PFSK-1 (cell line): Measurements from ENCODE around the gene UBTD1.

ENCODE experiments used
- FOXP2 ChIP-seq: optimal IDR thresholded peaks from 2 replicates; pipeline ENCODE3; 2011; ENCODE audit warnings: borderline replicate concordance, control low read depth, inconsistent platforms; ENCODE audit not compliant: insufficient read depth; ENCODE audit errors: extremely low read length, extremely low read depth
- POLR2AphosphoS5 ChIP-seq: IDR thresholded peaks from 2 replicates; pipeline ENCODE4 v1.6.1; 2012; ENCODE audit warnings: low read depth, mild to moderate bottlenecking, control low read depth, low read length, moderate library complexity
- REST ChIP-seq, 2 experiments: IDR thresholded peaks; 2 replicates each; pipeline versions ENCODE4 v1.6.1 to v1.8.0; 2011 to 2012; ENCODE audit warnings: low read depth in 2 of 2, low read length in 2 of 2, control low read depth in 1 of 2, inconsistent platforms in 1 of 2, mild to moderate bottlenecking in 1 of 2, moderate library complexity in 1 of 2; ENCODE audit not compliant: insufficient read depth in 1 of 2
- SIN3A ChIP-seq: IDR thresholded peaks from 2 replicates; pipeline ENCODE4 v1.6.1; 2012; ENCODE audit warnings: mild to moderate bottlenecking, low read length, moderate library complexity, borderline replicate concordance; ENCODE audit not compliant: insufficient read depth
- TAF1 ChIP-seq: IDR thresholded peaks from 2 replicates; pipeline ENCODE4 v1.6.1; 2012; ENCODE audit warnings: low read length, control low read depth, borderline replicate concordance; ENCODE audit not compliant: insufficient read depth

UBTD1 gene

GRCh38 chr10:97553575-97554031 is 54.9 kb downstream of the UBTD1 start:
- peak; percentile 58 for TF ChIP-seq FOXP2
- no peak for TF ChIP-seq SIN3A
- no peak for TF ChIP-seq TAF1

GRCh38 chr10:97563337-97563736 is 64.6 kb downstream of the UBTD1 start:
- TF ChIP-seq FOXP2, result no peak
- no peak for TF ChIP-seq SIN3A
- no peak for TF ChIP-seq REST (IDR thresholded peaks at IDR 0.05; ENCODE audit: insufficient read depth in 1 of 2, low read depth in 2 of 2, low read length in 2 of 2)
- TF ChIP-seq TAF1, result no peak
- TF ChIP-seq POLR2AphosphoS5, result no peak

DNA sequence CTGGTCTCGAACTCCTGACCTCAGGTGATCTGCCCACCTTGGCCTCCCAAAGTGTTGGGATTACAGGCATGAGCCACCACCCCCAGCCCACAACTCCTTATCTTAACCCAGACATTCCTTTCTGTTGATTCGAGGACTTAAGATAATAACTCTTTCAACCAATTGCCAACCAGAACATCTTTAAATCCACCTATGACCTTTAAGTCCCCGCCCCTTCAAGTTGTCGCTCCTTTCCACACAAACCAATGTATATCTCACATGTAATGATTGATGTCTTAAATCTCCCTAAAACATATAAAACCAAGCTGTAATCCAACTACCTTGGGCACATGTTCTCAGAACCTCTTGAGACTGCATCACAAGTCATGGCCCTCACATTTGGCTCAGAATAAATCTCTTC is 66.1 kb downstream of the UBTD1 start:
- no peak for TF ChIP-seq TAF1
- no peak for TF ChIP-seq REST (IDR thresholded peaks at IDR 0.05; ENCODE audit: insufficient read depth in 1 of 2, low read depth in 2 of 2, low read length in 2 of 2)
- TF ChIP-seq SIN3A, result no peak
- no peak for TF ChIP-seq POLR2AphosphoS5
- TF ChIP-seq FOXP2, result no peak

- TF ChIP-seq SIN3A, result no peak
- no peak for TF ChIP-seq REST (IDR thresholded peaks at IDR 0.05; ENCODE audit: insufficient read depth in 1 of 2, low read depth in 2 of 2, low read length in 2 of 2)
- TF ChIP-seq POLR2AphosphoS5, result no peak
- no peak for TF ChIP-seq FOXP2
- no peak for TF ChIP-seq TAF1
Observed at GRCh38 chr10:97566336-97566996, 67.7 kb downstream of the UBTD1 start.

DNA sequence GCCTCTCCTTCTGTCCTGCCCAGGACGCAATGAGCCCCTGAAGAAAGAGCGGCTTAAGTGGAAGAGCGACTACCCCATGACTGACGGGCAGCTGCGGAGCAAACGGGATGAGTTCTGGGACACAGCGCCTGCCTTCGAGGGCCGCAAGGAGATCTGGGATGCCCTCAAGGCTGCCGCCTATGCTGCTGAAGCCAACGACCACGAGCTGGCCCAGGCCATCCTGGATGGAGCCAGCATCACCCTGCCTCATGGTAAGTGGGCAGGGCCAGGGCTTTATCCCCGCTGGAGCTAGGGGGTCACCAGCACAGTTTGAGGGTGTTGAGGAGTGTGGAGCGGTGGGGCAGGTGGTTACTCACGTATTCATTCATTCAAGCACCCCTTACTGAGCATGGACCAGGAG is 69.2 kb downstream of the UBTD1 start:
- TF ChIP-seq REST (IDR thresholded peaks at IDR 0.05; ENCODE audit: insufficient read depth in 1 of 2, low read depth in 2 of 2, low read length in 2 of 2) (no peak), POLR2AphosphoS5 (no peak), SIN3A (no peak), FOXP2 (no peak), TAF1 (no peak)
